Measurements from ENCODE around the gene ZNF592.

Gene ZNF592

GRCh38 chr15:84772031-84772430 is 23.6 kb downstream of the ZNF592 start:
- Histone ChIP-seq H3K4me3 (ENCODE audit: low read depth, low read length) (no peak overlapping the region), H3K4me1 (no peaks in the 10 kb centered on the region), H3K36me3 (peaks cover 8% of the 10 kb centered on the region; the same call in 1 of the 2 replicates), H3K27me3 (no peaks in the 10 kb centered on the region), H3K9me3 (no peaks in the 10 kb centered on the region)
- DNase-seq = no peak
- no peak for TF ChIP-seq CTCF (IDR thresholded peaks at IDR 0.05; ENCODE audit: low read depth, low read length)

DNA sequence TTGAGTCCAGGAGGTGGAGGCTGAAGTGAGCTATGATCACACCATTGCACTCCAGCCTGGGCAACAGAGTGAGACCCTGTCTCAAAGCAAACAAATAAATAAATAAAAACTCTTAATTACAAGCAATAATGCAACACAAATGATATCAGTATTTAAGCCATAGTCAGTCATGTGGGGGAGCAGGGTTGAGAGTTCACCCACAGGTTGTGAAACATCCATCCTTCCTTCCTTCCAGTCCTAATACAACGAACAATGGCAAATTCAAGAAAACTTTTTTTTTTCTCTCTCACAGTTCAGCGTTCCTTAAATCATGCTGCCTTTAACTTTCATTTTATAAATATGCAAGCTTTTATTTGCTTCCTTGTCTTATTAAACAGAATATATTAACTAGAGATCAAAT is 24.1 kb downstream of the ZNF592 start:
- H3K4me1 ChIP-seq = no peaks in the 10 kb centered on the region
- no peak for TF ChIP-seq CTCF (IDR thresholded peaks at IDR 0.05; ENCODE audit: low read depth, low read length)
- H3K9me3 ChIP-seq = no peaks in the 10 kb centered on the region
- H3K27me3 ChIP-seq = no peaks in the 10 kb centered on the region
- H3K36me3 ChIP-seq = peaks cover 8% of the 10 kb centered on the region; the same call in 1 of the 2 replicates
- H3K4me3 ChIP-seq (ENCODE audit: low read depth, low read length) = no peak overlapping the region
- DNase-seq = no peak

- no peak for TF ChIP-seq CTCF (IDR thresholded peaks at IDR 0.05; ENCODE audit: low read depth, low read length)
- Histone ChIP-seq H3K36me3 (peaks cover 4% of the 10 kb centered on the region; the same call in 1 of the 2 replicates), H3K4me1 (no peaks in the 10 kb centered on the region), H3K27me3 (no peaks in the 10 kb centered on the region), H3K9me3 (no peaks in the 10 kb centered on the region), H3K4me3 (ENCODE audit: low read depth, low read length) (no peak overlapping the region)
- no peak for DNase-seq
Measured at GRCh38 chr15:84773716-84774115, 25.3 kb downstream of the ZNF592 start.

GRCh38 chr15:84775867-84776449 is 27.6 kb downstream of the ZNF592 start:
- TF ChIP-seq CTCF (IDR thresholded peaks at IDR 0.05; ENCODE audit: low read depth, low read length) = no peak
- Histone ChIP-seq H3K9me3 (no peaks in the 10 kb centered on the region), H3K4me3 (ENCODE audit: low read depth, low read length) (no peak overlapping the region), H3K27me3 (no peaks in the 10 kb centered on the region), H3K4me1 (no peaks in the 10 kb centered on the region), H3K36me3 (peaks cover 4% of the 10 kb centered on the region; the same call in 1 of the 2 replicates)
- DNase-seq = no peak

- H3K36me3 ChIP-seq = peaks cover 13% of the 10 kb centered on the region
- no peaks in the 10 kb centered on the region for H3K4me1 ChIP-seq
- H3K4me3 ChIP-seq (ENCODE audit: low read depth, low read length) = no peak overlapping the region
- H3K9me3 ChIP-seq = no peaks in the 10 kb centered on the region
- no peak for DNase-seq
- no peak for TF ChIP-seq CTCF (IDR thresholded peaks at IDR 0.05; ENCODE audit: low read depth, low read length)
- no peaks in the 10 kb centered on the region for H3K27me3 ChIP-seq
Measured at GRCh38 chr15:84778194-84778593, 29.8 kb downstream of the ZNF592 start.

GRCh38 chr15:84780492-84780891 is 32.1 kb downstream of the ZNF592 start:
- TF ChIP-seq CTCF (IDR thresholded peaks at IDR 0.05; ENCODE audit: low read depth, low read length) = no peak
- Histone ChIP-seq H3K4me3 (ENCODE audit: low read depth, low read length) (no peak overlapping the region), H3K27me3 (no peaks in the 10 kb centered on the region), H3K9me3 (no peaks in the 10 kb centered on the region), H3K36me3 (peaks cover 27% of the 10 kb centered on the region), H3K4me1 (no peaks in the 10 kb centered on the region)
- no peak for DNase-seq
